CD4-positive, alpha-beta T cell treated with Interleukin-1 beta for 1 hour (primary cell): ENCODE data around the gene GRK6.
A peak's percentile ranks its signal among the peaks of the same experiment; 100 is the strongest.

Experiments used
- DNase-seq, 2 donors: peaks; one replicate each; pipeline ENCODE4 v3.0.0-alpha.2; 2020 to 2022

The GRK6 gene

GRCh38 chr5:177440990-177441780, 14.7 kb downstream of the GRK6 start:
- no peak for DNase-seq

DNA sequence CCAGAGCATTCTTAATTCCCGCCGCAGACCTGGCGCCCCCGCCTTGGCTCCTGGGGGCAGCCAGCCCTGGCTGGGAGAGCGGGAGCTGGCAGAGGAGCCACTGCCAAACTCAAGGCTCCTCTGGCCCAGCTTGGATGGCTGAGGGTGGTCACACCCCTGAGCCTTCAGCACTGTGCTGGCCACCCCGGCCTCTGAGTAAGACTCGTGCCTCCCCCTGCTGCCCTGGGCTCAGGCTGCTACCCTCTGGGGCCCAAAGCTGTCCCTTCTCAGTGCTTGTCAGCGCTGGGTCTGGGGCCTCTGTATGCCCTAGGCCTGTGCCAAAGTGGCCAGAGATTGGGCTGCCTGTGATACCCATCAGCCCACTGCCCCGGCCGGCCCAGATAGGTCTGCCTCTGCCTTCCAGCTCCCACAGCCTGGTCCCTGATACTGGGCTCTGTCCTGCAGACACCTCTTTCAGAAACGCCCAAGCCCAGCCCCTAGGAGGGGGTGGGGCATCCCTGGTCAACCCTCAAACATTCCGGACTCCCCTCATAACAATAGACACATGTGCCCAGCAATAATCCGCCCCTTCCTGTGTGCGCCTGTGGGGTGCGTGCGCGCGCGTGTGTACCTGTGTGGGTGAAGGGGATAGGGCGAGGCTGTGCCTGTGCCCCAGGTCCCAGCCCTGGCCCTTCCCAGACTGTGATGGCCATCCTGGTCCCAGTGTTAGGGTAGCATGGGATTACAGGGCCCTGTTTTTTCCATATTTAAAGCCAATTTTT, 15.8 kb downstream of the GRK6 start:
- no peak for DNase-seq

- DNase-seq = no peak
Observed at GRCh38 chr5:177443144-177443983, 16.9 kb downstream of the GRK6 start.

DNA sequence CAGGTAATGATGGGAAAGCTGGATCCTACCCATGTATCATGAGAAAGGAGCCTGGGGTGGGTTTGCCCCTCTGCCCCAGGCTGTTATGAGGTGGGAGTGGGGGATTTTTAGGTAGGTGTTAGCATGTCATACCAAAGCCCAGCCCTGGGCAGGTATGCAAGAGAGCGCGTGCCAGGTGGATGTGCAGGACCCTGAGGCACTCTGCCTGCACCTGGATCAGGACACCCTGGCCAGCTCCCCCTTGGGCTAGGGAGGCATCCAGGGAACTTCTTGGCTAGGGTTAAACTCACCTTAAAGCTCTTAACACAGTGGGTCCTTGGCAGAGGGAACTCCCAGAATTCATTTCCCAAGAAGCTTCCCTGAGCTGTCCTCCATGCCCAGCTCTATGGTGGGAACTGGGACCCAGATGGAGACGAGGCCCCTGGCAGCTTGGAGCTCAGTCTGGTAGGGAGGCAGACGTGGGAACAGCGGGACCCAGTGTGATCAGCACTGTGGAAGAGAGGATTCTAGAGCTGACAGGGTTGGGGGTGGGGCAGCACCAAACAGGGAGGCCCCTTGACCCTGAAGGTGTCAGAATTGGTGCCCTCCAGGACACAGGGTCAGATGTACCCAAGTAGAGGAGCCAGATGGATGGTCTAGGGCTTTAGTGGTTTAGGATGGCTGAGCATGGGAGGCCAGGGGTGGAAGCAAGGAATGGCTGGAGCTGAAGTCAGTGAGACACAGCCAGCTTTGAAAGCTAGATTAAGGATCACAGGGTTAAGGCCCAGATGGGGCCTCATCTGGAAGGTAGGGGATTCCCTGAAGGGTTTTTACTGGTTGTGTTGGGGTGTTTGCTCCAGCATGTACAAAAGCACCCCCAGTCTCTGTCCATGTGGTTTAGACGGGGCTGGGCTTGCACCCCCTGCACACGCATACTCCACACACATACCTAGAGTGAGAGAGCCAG, 17.9 kb downstream of the GRK6 start:
- DNase-seq = peak in 1 of 2 donors; percentile 62

DNA sequence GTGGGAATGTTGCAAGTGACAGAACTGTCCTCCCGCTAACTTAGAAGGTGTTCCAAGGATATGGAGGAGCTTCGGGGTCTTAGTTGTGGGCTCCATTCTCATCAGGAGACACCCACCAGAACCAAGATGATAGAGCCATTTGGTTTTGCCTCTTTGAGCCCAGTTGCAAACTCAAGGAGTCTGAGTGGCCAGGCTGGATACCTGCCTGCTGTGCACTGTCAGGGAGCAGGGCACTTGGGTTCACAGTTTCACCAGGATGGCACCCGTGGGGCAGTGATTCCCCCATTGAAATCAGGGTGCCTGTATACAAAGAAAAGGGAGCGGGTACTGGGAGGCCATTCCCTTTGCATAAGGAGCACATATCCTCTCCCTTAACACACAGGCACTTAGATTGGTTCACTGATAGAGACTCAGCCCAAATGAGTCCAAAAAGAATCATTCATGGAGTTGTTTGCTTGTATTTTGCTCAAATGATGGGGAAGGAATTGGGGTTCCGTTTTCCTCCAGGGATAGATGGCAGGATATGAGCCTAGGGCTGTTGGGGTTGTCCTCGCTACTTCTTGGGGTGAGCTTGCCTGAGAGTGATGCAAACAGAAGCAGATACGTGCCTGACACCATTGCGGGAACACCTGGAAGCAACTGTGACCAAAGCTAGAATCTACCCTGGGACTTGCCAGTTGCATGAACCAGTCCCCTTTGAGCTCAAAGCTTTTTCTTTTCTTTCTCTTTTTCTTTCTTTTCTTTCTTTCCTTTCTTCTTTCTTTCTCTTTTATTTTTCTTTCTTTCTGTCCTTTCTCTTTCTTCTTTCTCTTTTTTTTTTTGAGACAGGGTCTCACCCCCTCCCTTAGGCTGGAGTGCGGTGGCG, 18.8 kb downstream of the GRK6 start:
- no peak for DNase-seq

GRCh38 chr5:177445917-177446199, 19.4 kb downstream of the GRK6 start:
- DNase-seq = no peak

DNA sequence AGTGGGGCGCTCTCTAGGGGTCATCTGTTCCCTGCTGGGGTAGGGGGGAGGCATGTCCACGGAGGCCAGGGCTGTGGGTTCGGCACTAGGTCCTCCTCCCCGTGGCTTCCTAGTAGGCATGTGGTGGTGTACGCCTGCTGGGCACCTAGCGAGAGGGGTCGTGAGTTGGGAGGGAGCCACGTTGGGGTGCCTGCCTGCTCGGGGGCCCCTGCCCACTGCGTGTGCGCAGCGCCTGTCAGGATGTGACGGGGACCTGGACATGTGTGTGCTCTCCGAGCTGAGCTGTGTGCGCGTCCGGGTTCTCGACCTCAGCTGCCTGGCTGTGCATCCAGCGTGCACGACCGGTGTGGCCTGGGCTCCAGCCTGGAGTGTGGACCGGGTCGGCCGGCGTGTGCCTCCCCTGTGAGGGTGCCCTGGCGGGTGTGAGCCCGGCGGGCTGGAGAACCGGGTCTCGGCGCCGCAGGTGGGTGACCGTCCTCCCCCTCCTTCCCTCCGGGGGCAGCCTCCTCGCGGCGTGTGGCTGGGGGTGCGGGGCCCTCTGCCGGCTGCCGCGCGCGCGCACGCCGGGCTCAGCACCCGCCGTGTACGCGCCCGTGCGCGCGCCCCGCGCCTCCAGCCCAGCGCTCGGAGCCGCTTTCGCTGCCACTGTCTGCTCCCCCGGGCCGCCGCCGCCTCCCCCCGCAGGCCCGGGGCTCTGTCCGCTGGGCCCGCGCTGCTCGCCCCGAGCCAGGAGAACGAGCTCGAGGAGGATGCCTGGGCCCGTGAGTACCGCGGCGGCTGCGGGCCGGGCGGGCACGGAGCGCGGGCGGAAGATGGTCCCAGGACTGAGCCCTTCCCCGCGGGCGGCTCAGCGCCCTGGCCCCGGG, 20.0 kb downstream of the GRK6 start, which contains the start of gene PRR7:
TSS of gene PRR7 (plus strand) at position 615 of the 866 bp plus-strand sequence. CDS start 8,254 bp downstream, outside the sequence.
- peak; percentile 79 to 81 for DNase-seq

GRCh38 chr5:177447066-177447610, 20.7 kb downstream of the GRK6 start:
- DNase-seq = peak; percentile 87

- peak in 1 of 2 donors; percentile 53 for DNase-seq
Observed at GRCh38 chr5:177447611-177448243, 21.3 kb downstream of the GRK6 start.

DNA sequence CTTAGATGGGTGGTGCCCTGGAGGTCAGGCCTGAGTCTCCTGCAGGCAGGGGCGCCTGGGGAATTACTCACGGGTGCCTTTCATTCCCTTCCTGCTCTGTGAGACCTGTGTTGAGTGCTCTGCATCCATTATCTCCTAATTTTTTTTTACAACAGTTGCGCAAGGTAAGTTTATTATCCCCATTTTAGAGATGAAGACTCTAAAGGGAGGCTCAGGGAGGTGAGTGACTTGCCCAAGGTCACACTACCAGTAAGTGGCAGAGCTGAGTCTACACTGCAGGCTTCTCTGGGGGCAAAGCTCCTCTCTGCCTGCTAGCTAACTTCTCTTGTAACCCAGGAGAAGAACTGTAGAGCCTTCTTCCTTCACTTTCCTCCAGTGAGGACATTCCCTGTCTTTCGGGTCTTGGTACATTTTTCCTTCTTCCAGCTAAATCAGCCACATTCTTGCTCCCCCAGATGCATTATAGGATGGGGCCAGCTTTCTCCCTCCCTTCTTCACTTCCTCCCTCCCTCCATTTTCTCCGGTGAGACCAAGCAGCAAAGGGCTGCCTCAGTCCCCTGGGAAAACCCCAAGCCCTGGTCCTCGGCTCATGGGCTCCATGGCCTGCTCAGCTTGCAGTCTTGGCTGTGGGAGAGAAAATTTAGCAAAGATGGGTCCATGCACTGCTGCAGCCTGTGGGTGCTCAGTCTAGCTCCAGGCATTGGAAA, 21.9 kb downstream of the GRK6 start:
- no peak for DNase-seq

DNA sequence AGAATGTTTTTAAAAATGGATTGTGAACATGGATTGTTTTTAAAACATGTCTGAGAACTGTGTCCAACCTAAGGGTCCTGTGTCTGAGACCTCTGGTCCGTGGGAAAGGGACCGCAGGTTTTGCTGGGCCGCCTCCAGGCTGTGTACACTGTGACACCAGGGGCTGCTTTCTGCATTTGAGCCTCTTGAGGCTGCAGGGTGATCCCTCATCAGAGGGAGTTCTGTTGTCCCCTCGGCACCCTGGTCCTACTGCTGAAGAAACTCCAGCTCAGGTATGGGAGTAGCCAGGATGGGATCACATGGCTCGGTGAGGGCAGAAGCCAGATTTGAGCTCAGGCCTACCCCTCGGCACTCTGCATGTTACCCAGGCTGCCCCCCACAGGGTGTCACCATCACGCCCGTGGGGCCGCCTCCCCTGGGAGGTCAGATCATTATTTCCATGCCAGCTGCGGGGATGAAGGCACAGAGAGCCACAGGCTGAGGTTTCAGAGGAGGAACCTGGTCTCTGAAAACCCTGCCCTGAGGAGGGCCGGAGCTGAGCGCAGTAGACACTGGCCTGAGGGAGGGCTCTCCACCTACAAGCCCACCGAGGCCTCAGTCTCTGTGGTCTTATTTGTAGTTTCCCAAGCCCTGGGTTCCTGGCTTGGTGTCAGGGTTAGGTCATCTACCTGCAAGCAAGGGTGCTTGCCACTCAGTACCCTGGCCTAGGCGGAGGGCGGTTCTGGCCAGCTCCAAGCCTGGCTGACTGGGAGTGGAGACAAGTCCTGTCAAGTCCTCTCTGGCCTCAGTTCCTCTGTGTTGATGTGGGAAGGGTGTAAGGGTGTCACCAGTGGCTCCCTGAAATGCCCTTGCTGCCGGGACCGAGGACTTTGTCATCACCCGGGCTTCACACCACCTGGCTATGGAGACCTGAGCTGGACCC, 22.9 kb downstream of the GRK6 start:
- no peak for DNase-seq

GRCh38 chr5:177450667-177451424, 24.4 kb downstream of the GRK6 start:
- DNase-seq = no peak

DNA sequence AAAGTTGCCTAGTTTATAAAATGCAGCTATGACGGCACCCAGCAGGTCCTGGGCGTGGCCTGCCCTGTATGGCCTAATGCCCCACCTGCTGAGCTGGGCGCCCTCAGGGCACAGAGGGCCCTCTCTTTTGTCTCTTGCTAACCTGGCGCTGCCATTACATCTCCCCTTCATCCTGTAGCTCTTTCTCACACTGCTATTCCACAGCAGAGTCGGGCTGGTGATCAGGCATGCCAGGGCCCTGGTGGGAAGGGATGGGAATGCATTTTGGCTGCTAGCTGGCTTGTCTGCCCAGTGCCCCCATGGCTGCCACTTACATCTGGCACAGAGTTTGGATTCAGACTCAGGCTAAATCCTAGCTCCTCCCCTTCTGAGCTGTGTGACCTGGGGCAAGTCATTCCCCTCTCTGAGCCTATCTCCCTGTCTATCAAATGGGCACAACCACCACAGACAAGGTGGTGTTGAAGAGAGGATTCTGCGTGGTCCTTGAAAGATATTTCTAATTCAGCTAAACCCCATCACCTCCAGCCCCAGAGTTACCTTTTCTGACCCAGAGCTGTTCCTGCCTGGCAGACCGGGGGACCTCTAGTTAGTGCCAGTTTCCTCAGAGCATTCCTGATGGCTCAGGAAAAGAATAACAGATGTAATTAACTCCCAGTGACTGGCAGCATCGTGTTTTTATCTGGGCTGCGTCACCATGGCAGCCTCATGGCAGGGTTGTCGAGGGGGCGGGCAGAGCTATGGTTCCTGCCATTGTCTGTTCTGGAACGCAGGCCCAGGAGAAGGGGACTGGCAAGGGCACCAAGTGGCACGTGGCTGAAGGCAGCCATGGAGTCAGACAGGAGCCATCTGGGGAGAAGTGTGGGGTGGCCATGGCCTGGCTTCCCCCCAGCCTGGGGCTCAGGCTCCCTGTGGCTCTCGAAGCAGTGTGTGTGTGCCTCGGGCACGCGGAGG, 26.5 kb downstream of the GRK6 start:
- no peak for DNase-seq

GRCh38 chr5:177453852-177454396, 27.4 kb downstream of the GRK6 start:
- peak in 1 of 2 donors; percentile 62 for DNase-seq

DNA sequence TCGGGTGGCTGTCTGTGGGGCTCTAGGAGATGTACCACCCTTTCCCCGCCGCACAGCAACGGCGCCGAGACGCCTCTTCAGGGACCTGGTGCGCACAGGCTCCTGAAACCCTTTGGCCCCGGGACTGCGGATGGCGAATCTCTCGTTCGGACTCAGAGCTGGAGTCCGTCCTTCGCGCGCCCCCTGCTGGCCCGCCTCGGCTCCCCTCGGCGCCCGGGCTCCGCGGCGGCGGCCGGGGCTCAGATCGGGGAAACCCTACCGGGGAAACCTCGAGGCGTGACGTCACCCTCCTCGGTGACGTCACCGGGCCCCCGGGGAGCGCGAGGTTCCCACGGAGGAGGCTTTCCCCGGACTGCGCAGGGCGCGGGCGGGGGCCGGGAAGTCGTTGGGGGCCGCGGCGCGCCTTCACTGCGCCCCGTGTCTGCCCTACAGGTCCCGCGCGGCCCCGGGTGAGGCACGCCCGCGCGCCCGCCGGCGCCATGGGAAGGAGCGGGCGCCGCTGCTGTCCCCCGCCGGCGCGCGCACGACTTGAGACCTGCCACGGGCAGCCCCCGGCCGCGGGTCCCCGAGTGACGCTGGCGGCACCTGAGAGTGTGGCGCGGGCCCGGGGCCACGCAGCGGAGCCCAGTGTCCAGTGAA, 28.0 kb downstream of the GRK6 start:
- DNase-seq = peak; percentile 96 to 97
